OCI-LY7 (cell line): ENCODE measurements around the gene ASXL2.

Experiments
- EZH2phosphoT487 ChIP-seq: fragments of 200-600 bp; sonication (generic); IDR thresholded peaks from 2 replicates; pipeline ENCODE4 v1.6.1; 2018; ENCODE audit warnings: low read depth, borderline replicate concordance, mild to moderate bottlenecking, mixed run types, antibody characterized with exemption, low read length, moderate library complexity, mixed read lengths
- TF ChIP-seq, protein P1 (sequence below): fragments of 200-600 bp; sonication (generic); conservative IDR thresholded peaks from 2 replicates; pipeline ENCODE4 v1.5.1; 2014; ENCODE audit warnings: mild to moderate bottlenecking, antibody characterized with exemption, low read length, moderate library complexity, mixed read lengths

DNA sequence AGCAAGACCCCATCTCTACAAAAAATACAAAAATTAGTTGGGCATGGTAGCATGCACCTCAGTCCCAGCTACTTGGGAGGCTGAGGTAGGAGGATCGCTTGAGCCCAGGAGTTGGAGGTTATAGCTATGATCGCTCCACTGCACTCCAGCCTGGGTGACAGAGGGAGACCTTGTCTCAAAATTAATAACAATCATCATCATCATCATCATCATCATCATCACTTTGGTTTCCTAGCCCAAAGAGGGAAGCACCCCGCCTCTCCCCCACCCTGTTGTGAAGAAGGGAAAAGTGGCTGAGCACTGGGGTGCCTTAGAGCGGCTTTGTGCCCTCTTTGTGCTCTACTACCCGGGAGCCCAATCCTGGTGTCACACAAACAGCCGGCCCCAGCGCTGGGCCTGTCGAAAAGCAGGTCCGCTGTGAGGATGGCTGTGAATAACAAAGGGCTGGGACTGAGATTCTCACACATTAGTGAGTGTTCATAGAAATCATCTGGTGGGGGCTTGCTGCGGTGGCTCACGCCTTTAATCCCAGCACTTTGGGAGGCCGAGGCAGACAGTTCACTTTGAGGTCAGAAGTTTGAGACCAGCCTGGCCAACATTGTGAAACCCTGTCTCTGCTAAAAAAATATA lies 42.6 kb upstream of the ASXL2 start:
- TF ChIP-seq, protein P1, sequence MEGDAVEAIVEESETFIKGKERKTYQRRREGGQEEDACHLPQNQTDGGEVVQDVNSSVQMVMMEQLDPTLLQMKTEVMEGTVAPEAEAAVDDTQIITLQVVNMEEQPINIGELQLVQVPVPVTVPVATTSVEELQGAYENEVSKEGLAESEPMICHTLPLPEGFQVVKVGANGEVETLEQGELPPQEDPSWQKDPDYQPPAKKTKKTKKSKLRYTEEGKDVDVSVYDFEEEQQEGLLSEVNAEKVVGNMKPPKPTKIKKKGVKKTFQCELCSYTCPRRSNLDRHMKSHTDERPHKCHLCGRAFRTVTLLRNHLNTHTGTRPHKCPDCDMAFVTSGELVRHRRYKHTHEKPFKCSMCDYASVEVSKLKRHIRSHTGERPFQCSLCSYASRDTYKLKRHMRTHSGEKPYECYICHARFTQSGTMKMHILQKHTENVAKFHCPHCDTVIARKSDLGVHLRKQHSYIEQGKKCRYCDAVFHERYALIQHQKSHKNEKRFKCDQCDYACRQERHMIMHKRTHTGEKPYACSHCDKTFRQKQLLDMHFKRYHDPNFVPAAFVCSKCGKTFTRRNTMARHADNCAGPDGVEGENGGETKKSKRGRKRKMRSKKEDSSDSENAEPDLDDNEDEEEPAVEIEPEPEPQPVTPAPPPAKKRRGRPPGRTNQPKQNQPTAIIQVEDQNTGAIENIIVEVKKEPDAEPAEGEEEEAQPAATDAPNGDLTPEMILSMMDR: no peak
- TF ChIP-seq EZH2phosphoT487: no peak
